DMS79 (cell line): ENCODE measurements around the gene FPGS.
"Not testable (repeated sequence)": the region's sequence is repeated elsewhere in the genome, so short reads cannot be mapped to it uniquely, and the experiment has no call there.

Experiments used
- DNase-seq: peaks from one replicate; lab custom pipeline; 2025; lab: John Stamatoyannopoulos, UW

Gene FPGS

GRCh38 chr9:127802576-127803443 is at the start of gene FPGS:
FPGS (plus strand) TSS chr9:127802882; CDS start chr9:127802925, 43 bp downstream.
- peak; percentile 80 for DNase-seq

- no peak for DNase-seq
These were observed 49.5 kb upstream of the FPGS start for GRCh38 chr9:127753148-127753547.

GRCh38 chr9:127753622-127754021 is 49.1 kb upstream of the FPGS start:
- no peak for DNase-seq

GRCh38 chr9:127754099-127755060 is 48.3 kb upstream of the FPGS start:
- no peak for DNase-seq

- DNase-seq: peak; percentile 10
These were observed 47.3 kb upstream of the FPGS start for GRCh38 chr9:127755061-127756060.

GRCh38 chr9:127756233-127756632 is 46.4 kb upstream of the FPGS start:
- no peak for DNase-seq

GRCh38 chr9:127756776-127757175 is 45.9 kb upstream of the FPGS start:
- not testable (repeated sequence) for DNase-seq

- DNase-seq: no peak
These were observed 43.8 kb upstream of the FPGS start for GRCh38 chr9:127758843-127759242.

GRCh38 chr9:127761061-127761460 is 41.6 kb upstream of the FPGS start:
- no peak for DNase-seq

- DNase-seq: no peak
These were observed 41.2 kb upstream of the FPGS start for GRCh38 chr9:127761491-127761956.

GRCh38 chr9:127762111-127762676 is 40.5 kb upstream of the FPGS start:
- DNase-seq: no peak

GRCh38 chr9:127763918-127764384 is 38.7 kb upstream of the FPGS start:
- no peak for DNase-seq

- DNase-seq: no peak
These were observed 37.3 kb upstream of the FPGS start for GRCh38 chr9:127765418-127765817.

- DNase-seq: no peak
These were observed 35.3 kb upstream of the FPGS start for GRCh38 chr9:127767410-127767809.

- no peak for DNase-seq
These were observed 34.8 kb upstream of the FPGS start for GRCh38 chr9:127767909-127768331.

GRCh38 chr9:127768698-127769097 is 34.0 kb upstream of the FPGS start:
- DNase-seq: no peak

- DNase-seq: no peak
These were observed 33.6 kb upstream of the FPGS start for GRCh38 chr9:127769101-127769500.

GRCh38 chr9:127769929-127770582 is 32.6 kb upstream of the FPGS start:
- DNase-seq: no peak

GRCh38 chr9:127770583-127770904 is 32.1 kb upstream of the FPGS start:
- DNase-seq: no peak

GRCh38 chr9:127770905-127771569 is 31.6 kb upstream of the FPGS start:
- DNase-seq: peak; percentile 88
